HG02885 (cell line): Measurements from ENCODE around the gene AKR1B1.

Experiments used
- ATAC-seq: cut with Tn5 transposase; IDR thresholded peaks from one replicate; pipeline ENCODE4 v1.9.1; 2021; ENCODE audit warnings: mild to moderate bottlenecking; ENCODE audit not compliant: unreplicated experiment, poor library complexity

AKR1B1 gene

DNA sequence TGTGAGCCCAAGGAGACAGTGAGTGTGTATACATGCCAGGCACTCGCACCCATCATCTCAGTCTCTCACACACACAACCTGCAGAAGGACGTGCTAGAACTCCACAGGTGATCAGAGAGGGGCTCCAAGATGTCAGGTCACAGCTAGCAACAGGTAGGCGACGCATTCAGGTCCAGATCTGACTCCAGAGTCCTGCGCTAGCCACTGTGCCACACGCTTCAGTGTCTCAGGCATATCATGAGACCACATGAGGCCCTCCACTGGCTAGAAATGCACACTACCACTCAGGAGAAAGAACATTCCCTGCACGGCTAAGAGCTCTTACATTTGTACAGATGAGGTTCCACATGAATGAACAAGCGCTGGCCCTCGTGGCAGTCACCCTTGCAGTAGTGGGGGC lies 11.5 kb downstream of the AKR1B1 start:
- ATAC-seq: no peak

DNA sequence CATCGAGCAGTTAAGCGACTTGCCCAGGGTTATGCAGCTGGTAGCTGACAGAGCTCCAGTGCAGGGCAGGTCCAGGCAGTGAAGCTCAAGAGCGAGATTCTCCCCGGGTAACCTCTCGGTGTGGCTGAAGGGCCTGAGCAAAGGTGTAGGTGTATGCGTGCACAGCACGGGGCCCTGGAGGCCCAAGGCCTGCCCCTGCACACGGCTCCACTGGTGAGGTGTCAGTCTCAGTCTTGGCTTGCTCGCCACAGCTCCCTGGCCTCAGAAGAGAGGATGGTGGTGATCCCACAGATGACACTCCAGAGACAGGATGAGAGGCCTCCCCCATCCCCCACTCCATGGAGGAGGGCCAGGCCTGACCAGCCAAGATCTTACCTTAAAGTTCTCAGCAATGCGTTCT lies 12.0 kb downstream of the AKR1B1 start:
- ATAC-seq: no peak

DNA sequence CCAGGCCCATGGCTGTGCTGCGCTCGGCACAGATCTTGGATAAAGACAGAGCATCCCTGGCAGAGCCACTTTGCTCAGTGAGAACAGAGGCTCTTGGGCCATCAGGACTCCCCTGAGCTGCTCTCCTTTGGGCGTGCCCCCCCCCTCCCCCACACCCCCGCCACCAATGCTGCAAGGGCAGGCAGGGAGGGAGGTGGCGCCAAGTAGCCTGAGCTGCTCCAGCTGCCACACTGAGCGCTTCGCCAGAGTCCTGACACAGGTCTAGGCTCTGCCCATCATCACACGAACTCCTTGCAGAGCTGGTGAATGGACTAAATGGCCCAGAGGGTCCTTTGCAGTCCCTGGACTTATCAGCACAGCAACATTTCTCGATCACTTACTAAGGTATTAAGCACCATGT lies 12.5 kb downstream of the AKR1B1 start:
- ATAC-seq: no peak

DNA sequence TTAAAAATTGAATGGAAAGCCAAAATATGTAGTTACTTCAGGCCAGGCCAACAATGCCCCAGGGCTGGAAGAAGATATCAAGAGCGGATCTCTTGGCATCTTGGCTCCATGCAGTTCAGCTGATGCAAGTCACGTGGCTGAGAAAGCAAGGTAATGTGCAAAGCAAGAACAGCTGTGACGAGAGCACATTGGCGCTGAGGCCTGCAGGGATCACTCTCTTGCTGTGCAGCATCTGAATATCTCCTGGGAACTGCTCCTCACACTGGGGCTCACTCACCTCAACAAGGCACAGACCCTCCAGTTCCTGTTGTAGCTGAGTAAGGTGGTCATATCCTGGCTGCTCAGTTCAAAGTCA lies 14.0 kb downstream of the AKR1B1 start:
- ATAC-seq: no peak

DNA sequence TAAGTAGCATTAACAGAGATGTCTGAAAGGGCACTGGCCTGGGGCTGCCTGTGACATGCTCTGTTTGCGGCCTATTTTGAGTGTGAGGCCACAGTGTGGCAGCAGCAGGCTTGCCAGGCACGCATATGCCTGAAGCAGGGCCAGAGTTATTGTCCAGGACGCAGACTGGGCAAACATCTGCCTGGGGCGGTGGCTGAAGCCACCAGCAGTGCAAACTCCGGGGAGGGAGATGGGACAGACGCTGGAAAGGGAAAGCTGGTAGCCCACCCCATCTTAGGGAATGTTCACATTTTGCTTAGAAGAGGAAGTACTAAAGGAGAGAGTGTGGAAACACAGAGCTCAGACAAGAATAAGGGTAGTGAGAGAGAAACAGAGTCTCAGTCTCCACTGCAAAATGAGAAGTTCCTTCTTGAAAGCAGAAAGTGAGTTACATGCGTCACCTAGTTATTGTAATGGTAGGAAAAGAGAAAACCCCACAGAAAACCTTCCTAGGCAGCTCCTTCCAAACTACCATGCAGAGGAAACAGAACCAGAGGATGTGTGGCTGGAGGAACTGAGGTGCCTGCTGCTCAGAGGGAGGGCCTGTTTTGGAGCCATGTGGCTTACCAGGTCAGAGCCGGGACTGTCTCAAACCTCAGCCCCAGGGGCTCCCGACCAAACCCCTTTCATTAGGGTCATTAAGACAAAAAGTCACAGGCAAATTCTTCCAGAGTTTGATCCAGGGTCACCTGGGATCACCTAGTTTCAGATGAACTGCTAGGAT lies 14.5 kb downstream of the AKR1B1 start:
- no peak for ATAC-seq

DNA sequence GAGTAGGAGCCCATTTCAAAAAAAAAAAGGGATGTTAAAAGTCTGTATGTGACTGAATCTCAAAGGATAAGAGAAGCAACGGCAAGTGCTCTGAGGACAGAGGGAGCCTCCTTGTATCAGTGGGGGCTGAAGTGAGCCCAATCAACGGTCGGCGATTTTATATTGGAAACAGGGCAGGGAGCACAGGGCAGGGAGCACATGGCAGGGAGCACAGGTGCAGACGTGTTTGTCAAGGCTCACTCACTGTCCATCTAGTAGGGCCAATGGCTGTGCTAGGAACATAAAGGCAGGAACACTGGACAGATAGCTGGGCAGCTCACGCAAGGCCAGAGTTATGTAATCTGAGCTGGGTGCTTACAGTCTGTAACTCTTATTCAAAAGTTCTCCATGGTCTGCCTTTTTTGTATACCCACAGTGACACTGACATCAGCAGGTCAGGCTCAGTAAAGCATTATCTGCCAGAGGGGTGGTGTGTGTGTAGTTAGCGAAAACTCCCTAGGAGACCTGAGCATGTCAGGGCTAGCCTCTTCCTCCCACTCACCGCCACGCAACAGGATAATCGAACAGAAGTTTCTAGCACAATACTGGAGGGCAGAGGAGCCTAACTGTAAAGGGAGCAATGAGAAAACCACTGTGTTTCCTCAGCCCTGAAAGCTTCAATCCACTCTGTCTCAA lies 15.4 kb downstream of the AKR1B1 start:
- no peak for ATAC-seq

DNA sequence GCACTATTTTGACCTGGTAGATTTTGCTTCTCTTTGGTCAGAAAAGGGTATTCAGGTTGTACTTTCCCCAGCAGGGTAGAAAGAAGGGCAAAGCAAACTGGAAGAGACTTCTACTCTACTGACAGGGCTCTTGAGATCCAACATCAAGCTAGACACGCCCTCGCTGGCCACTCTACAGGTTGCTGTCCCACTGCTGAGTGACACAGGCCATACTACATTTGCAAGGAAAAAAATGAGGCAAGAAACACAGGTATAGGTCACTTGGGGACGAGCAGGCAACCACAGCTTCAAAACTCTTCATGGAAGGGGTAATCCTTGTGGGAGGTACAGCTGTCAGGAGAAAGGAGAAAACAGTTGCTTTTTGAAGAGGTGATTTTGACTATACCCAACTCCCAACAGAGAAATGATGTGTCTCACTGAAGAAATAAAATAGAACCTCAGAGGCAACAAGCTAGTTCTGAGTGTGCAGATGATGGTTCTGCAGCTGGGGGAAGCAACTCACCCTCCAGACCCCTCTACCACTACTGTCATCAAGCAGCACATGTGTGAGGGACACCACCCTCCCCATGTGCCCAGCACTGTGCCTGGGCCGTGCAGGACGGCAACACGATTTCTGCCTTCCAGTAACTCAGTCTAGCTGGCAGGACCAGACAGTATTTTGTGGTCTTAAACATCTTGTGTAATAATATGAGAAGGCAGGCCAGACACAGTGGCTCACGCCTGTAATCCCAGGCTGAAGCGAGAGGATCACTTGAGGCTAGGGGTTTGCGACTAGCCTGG lies 16.3 kb downstream of the AKR1B1 start:
- ATAC-seq: no peak

DNA sequence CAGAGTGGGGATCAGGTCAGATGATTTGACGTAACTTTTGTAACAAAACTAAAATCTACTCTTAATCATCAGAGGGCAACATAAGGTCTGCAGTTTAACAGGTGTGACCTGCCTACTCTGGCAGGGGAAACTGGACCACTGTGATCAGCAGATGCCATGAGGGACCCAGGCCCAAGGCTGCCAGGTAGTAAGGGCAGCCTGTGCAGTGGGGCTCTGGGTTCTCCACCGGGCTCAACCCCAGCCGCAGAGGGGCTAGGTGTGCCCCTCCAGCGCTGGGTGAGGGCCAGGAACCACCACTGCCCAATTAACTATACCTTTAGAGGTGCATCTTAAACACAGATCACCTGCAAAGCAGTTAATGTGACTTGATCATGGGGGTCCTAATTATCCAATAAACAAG lies 17.6 kb downstream of the AKR1B1 start:
- ATAC-seq: no peak

DNA sequence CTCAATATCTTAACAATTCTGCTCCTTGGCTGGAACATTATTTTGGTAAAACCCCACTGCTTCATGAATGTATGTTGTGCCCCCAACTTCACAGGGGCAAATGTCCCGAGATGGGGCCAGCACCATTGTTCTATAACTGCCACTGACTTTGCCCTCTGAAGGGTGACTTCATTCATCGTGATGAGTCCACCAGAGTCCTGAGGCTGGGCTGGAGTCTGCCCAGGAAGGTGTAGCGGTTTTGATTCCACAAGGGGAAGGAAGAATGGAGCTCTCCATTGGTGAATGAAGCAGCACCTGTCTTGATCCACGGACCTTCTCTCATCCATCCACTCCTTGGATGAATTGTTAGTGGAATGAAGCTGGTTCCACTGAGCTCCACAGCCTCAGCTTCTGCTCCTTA lies 18.4 kb downstream of the AKR1B1 start:
- ATAC-seq: no peak

DNA sequence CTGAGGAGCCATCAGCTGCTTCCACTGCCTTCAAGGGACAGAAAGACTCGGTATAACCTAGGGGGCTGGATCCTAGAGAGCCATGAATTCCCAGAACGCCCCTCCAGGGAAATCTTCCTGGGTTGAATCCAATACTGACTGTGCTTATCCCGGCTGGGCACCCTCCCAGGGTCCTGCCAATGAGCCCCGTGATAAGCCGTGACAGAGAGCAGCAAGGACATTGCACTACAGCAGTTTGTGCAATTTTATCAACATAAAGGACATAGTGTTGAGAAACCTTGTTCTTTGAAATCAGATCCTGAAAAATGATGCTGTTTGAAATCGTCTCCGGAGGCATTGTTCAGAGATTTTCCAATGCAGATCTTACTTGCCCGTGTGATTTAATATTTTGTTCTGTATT lies 18.8 kb downstream of the AKR1B1 start:
- no peak for ATAC-seq

DNA sequence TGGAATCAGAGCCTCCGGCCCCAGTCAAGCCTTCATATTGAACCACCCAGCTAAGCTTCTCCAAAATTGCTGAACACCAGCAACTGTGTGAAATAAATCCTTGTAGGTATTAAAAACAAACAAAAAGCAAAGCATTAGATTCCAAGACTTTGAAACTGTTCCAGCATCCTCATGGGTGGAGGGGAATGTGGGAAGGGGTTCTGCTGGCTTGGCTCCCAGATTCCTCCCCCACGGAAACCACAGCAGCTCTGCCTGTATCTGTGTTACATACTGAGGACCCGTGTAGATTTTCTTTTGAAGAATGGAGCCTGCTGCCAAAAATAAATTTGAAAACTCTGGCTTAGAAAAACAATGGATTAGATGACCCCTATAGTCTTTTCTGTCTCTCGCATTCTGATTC lies 20.0 kb downstream of the AKR1B1 start:
- no peak for ATAC-seq

DNA sequence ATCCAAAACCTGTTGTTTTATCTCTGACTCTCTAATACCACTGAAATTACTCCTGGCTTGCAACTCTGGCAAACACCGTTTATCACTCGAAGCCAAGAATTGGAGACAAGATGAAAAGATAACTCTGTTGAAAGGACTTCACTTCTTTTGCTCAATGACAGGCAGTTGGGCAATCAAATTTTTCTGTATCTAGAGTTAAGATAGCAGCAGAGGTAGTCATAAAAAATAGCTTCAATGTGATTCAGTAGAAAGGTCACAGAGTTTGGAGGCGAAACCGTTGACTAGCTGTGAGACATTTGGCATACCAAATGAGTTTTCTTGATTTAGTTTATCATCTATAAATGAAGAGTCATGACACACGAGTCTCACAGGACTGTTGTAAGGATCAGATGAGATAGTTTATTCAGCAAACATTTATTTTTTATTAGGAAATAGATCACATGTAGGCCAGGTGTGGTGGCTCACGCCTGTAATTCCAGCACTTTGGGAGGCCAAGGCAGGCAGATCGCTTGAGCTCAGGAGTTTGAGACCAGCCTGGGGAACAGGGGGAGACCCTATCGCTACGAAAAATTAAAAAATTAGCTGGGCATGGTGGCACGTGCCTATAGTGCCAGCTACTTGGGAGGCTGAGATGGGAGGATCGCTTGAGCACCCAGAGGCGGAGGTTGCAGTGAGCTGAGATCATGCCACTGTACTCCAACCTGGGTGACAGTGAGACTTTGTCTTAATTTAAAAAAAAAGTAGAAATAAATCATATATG lies 23.6 kb downstream of the AKR1B1 start:
- ATAC-seq: no peak

DNA sequence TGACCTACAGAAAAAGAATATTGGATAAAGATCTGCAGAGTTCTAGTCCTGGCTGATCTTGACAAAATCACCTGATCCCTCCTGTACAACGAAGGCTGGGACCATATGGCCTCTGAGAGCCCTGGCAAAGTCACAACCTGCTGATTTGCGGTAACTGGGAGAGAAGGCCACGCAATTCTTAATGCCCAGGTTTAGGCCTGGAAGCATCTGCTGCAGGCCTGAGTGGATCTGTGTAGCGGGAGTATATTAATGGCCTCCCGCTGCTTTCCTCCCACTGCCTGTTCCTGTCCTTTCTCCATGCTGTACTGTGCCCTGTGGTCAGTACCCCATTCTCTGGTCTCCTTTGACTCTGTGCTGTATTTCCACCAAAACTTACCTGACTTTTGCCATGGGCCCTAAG lies 24.2 kb downstream of the AKR1B1 start:
- ATAC-seq: no peak

DNA sequence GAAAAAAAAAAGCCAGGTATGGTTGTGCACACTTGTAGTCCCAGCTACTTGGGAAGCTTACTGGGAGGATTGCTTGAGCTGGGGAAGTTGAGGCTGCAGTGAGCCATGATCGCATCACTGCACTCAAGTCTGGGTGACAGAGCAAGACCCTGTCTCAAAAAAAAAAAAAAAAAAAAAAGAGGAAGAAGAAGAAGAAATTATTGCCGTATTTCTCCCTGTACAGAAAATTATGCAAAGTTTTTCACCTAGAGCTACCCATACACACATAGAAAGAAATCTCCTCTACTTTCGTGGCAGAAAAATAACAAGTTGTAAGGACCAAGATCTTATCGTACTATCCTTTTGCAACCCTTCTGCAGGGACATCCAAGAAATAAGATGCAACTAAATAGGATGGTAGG lies 25.5 kb downstream of the AKR1B1 start:
- no peak for ATAC-seq

DNA sequence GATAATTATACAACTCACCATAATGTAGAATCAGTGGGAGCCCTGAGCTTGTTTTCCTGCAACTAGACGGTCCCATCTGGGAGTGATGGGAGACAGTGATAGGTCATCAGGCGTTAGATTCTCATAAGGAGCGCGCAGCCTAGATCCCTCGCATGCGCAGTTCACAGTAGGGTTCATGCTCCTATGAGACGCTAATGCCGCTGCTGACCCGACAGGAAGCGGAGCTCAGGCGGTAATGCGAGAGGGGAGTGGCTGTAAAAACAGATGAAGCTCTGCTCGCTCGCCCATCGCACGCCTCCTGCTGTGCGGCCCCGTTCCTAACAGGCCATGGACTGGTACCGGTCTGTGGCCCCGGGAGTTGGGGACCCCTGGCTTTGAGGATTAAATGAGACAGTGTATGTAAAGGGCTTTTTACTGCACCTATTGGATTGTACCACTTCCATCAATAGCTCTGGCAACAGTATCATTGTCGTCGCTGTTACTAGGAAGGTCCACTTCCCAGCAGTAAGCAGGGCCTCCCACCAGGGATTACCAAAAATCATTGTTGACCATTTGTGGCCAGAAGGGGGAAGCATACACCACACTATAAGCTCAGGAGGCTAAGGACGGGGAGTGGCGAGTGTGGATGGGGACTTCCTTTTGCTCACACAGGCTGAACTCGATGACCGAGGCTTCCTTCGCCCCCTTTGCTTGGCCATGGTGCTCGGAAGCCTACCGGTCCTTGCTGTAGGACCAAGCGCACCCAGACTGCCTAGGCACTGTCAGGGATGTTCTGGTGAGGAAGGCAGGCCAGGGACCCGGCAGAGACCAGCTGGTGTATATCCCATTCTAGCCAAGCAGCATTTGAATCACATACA lies 26.4 kb downstream of the AKR1B1 start:
- ATAC-seq: peak; percentile 94

DNA sequence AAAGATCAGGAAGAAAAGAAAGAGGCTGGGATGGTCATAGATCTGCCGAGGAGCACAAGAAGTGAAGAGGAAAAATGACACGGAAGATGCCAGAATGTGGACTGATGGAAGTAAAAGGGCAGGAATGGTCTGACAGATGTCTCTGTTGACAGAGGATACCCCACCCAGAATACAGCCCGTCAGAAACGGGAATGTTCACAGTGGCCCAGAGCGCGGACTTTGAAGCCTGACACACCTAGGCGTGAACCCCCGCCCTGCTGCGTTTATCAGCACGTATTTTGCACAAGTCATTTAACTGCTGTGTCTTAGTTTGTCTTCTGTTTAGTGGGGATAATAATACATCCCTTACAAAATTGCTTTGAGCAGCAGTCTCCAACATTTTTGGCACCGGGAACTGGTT lies 27.1 kb downstream of the AKR1B1 start:
- no peak for ATAC-seq

DNA sequence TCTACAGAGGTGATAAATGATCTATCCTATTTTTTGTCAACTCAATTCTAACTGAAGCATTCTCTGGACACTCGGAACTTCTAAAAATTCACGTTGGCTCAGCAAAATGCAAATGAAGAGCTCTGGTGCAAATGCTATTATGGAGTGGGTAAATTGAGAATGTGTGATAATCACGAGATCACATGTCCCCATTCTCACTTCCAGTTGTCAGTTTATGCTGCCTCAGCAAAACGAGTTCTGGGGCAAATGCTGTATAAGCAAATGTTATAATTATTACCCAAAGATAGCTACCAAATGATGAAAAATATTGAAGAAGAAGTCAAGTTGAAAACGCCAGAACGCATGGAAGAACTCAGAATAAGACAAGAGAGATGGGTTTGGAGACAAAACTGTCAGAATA lies 29.4 kb downstream of the AKR1B1 start:
- no peak for ATAC-seq

DNA sequence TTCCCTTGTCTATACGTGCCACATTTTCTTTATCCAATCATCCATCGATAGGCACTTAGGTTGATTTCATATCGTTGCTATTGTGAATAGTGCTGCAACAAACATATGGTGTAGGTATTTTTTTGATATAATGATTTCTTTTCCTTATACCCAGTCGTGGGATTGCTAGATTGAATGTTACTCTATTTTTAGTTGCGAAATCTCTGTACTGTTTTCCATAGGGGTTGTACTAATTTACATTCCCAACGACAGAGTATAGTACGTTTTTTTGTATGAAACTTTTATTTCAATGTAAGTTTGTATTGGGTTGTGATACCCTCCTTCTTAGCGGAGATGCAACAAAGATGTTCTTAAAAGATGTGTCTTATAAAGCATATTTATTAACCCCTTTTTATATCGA lies 30.0 kb downstream of the AKR1B1 start:
- ATAC-seq: no peak

DNA sequence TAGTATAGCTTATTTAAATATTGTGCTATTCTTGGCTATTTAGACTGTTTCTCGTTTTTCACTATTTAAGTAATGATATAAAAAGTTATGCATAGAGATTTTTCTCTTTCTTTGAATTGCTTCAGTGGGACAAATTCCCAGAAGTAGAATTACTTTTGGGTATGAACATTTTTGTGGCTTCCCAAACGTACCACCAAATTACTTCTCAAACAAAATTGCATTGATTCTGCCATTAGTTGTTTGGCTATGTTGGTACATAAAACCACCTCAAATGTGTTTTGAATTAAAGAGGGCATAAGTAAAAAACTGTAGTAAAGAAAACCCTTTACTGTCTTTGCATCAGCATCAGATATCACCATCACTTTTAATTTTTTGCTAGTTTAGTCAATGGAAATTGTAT lies 31.0 kb downstream of the AKR1B1 start:
- ATAC-seq: no peak

DNA sequence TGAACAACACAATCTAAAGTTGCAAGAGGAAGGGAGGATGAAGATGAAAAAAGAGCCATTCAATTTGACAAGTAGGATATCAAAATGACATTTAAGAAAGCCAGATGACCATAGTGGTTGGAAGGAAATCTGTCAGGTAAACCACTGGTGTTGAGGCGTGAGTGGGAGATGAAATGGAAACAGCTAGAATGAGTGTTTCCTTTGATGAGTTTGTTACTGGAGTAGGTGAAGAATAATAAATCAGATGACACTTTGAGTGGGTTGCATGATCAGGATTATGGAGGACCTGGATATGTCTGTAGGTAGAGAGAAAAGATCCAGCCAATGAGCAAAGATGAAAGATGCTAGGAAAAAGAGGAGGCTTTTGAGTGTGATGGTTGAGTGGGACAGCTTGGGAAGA lies 33.1 kb downstream of the AKR1B1 start:
- ATAC-seq: no peak
